Endothelial cell of umbilical vein (primary cell): ENCODE data around the gene RAB20.

Experiments used
- POLR2A ChIP-seq: IDR thresholded peaks from 2 replicates; pipeline ENCODE4 v1.6.1; 2012; ENCODE audit warnings: low read depth, mild to moderate bottlenecking, control low read depth, low read length
- TF ChIP-seq, protein P1 (sequence below), 2 donors: IDR thresholded peaks; 1 replicate in 1 of 2; 2 replicates in 1 of 2; pipeline ENCODE4 v1.5.1; 2011; ENCODE audit warnings: low read length in 2 of 2, mild to moderate bottlenecking in 2 of 2, moderate library complexity in 2 of 2, control low read depth in 1 of 2, inconsistent platforms in 1 of 2, low read depth in 1 of 2; ENCODE audit not compliant: insufficient read depth in 1 of 2; ENCODE audit errors: extremely low read depth in 1 of 2
- TF ChIP-seq, protein P2 (sequence below): IDR thresholded peaks from 2 replicates; pipeline ENCODE4 v1.6.1; 2011; ENCODE audit not compliant: insufficient read depth, insufficient read length

- TF ChIP-seq, protein P1, sequence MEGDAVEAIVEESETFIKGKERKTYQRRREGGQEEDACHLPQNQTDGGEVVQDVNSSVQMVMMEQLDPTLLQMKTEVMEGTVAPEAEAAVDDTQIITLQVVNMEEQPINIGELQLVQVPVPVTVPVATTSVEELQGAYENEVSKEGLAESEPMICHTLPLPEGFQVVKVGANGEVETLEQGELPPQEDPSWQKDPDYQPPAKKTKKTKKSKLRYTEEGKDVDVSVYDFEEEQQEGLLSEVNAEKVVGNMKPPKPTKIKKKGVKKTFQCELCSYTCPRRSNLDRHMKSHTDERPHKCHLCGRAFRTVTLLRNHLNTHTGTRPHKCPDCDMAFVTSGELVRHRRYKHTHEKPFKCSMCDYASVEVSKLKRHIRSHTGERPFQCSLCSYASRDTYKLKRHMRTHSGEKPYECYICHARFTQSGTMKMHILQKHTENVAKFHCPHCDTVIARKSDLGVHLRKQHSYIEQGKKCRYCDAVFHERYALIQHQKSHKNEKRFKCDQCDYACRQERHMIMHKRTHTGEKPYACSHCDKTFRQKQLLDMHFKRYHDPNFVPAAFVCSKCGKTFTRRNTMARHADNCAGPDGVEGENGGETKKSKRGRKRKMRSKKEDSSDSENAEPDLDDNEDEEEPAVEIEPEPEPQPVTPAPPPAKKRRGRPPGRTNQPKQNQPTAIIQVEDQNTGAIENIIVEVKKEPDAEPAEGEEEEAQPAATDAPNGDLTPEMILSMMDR (IDR thresholded peaks at IDR 0.05; ENCODE audit: extremely low read depth in 1 of 2, insufficient read depth in 1 of 2, low read depth in 1 of 2, low read length in 2 of 2) = no peak
- no peak for TF ChIP-seq POLR2A
- TF ChIP-seq, protein P2, sequence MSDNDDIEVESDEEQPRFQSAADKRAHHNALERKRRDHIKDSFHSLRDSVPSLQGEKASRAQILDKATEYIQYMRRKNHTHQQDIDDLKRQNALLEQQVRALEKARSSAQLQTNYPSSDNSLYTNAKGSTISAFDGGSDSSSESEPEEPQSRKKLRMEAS = no peak
Observed at GRCh38 chr13:110484290-110485048, 77.1 kb downstream of the RAB20 start.
